ENCODE data around the gene LARP7.
"Not testable (repeated sequence)": the region's sequence is repeated elsewhere in the genome, so short reads cannot be mapped to it uniquely, and the experiment has no call there.

DNA sequence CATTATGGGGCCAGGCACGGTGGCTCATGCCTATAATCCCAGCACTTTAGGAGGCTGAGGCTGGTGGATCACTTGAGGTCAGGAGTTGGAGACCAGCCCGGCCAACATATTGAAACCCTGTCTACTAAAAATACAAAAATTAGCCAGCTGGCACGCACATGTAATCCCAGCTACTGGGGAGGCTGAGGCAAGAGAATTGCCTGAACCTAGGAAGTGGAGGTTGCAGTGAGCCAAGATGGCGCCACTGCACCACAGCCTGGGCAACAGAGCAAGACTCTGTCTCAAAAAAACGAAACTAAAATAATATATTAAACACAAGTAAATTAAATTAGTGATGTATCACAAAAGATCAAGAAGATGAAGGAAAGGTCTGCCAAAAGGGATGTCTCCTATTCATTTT lies 19.2 kb downstream of the LARP7 start:
- not testable (repeated sequence) for TF ChIP-seq POLR2A (IDR thresholded peaks at IDR 0.05)
- TF ChIP-seq, protein P1, sequence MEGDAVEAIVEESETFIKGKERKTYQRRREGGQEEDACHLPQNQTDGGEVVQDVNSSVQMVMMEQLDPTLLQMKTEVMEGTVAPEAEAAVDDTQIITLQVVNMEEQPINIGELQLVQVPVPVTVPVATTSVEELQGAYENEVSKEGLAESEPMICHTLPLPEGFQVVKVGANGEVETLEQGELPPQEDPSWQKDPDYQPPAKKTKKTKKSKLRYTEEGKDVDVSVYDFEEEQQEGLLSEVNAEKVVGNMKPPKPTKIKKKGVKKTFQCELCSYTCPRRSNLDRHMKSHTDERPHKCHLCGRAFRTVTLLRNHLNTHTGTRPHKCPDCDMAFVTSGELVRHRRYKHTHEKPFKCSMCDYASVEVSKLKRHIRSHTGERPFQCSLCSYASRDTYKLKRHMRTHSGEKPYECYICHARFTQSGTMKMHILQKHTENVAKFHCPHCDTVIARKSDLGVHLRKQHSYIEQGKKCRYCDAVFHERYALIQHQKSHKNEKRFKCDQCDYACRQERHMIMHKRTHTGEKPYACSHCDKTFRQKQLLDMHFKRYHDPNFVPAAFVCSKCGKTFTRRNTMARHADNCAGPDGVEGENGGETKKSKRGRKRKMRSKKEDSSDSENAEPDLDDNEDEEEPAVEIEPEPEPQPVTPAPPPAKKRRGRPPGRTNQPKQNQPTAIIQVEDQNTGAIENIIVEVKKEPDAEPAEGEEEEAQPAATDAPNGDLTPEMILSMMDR (IDR thresholded peaks at IDR 0.05): not testable (repeated sequence)
